GM21367 (cell line): ENCODE results near the gene TAPT1.

ENCODE experiments used
- ATAC-seq: cut with Tn5 transposase; IDR thresholded peaks from one replicate; pipeline ENCODE4 v1.9.1; 2021; ENCODE audit not compliant: unreplicated experiment

TAPT1 gene

GRCh38 chr4:16250661-16251365 lies 24.5 kb upstream of the TAPT1 start:
- ATAC-seq, result no peak

GRCh38 chr4:16248605-16249004 lies 22.3 kb upstream of the TAPT1 start:
- no peak for ATAC-seq

GRCh38 chr4:16245241-16245640 lies 19.0 kb upstream of the TAPT1 start:
- no peak for ATAC-seq

- ATAC-seq, result no peak
These were observed 17.0 kb upstream of the TAPT1 start for GRCh38 chr4:16243285-16243684.

- ATAC-seq, result no peak
These were observed 14.0 kb upstream of the TAPT1 start for GRCh38 chr4:16240300-16240699.

- no peak for ATAC-seq
These were observed 12.8 kb upstream of the TAPT1 start for GRCh38 chr4:16239086-16239485.

GRCh38 chr4:16238327-16238726 lies 12.1 kb upstream of the TAPT1 start:
- no peak for ATAC-seq

GRCh38 chr4:16237715-16238114 lies 11.4 kb upstream of the TAPT1 start:
- ATAC-seq, result no peak

- no peak for ATAC-seq
These were observed 10.2 kb upstream of the TAPT1 start for GRCh38 chr4:16236402-16237023.

GRCh38 chr4:16235209-16235608 lies 8.9 kb upstream of the TAPT1 start:
- ATAC-seq, result no peak

- ATAC-seq, result no peak
These were observed 7.4 kb upstream of the TAPT1 start for GRCh38 chr4:16233569-16234177.

GRCh38 chr4:16231570-16232245 lies 5.4 kb upstream of the TAPT1 start:
- ATAC-seq, result no peak

GRCh38 chr4:16230308-16230707 lies 4.0 kb upstream of the TAPT1 start:
- no peak for ATAC-seq

GRCh38 chr4:16229604-16230003 lies 3.3 kb upstream of the TAPT1 start:
- no peak for ATAC-seq

- peak; percentile 1 for ATAC-seq
These were observed 1.2 kb upstream of the TAPT1 start for GRCh38 chr4:16227462-16227868.

GRCh38 chr4:16226816-16227461 lies 668 bp upstream of the TAPT1 start:
- peak; percentile 32 for ATAC-seq

- no peak for ATAC-seq
These were observed 956 bp downstream of the TAPT1 start for GRCh38 chr4:16225167-16225862.

GRCh38 chr4:16224264-16225166 lies 1.8 kb downstream of the TAPT1 start:
- no peak for ATAC-seq

- no peak for ATAC-seq
These were observed 3.2 kb downstream of the TAPT1 start for GRCh38 chr4:16222957-16223527.
